HepG2 (cell line): ENCODE data around the gene GPR15. TPM values are rescaled to one million over a fixed set of nuclear protein-coding genes. Genes with fewer than 3 reads are reported as not detected.

ENCODE experiments used
- ATAC-seq: fragments of 200-7000 bp; cut with Tn5 transposase; 3 replicates; pipeline ENCODE4 v1.9.1; 2020; ENCODE audit warnings: mild to moderate bottlenecking, moderate library complexity
- BruUV-seq: library from RNA; stranded (reverse); fragments of 400-500 nt; replicated peaks from 2 replicates; lab custom pipeline; 2021; lab: Mats Ljungman, UMichigan
- CTCF ChIA-PET: fragments of 300-600 bp; formaldehyde crosslinking; extraction: SDS; loops from one replicate; lab custom pipeline; 2021; ENCODE audit warnings: low total read pairs, inconsistent platforms, low intra/inter-chr PET ratio; lab: Yijun Ruan, JAX
- POLR2A ChIA-PET: fragments of 350-600 bp; sonication (Branson Sonifier 250); formaldehyde crosslinking; loops from one replicate; lab custom pipeline; 2020; ENCODE audit warnings: antibody characterized with exemption, inconsistent platforms; lab: Yijun Ruan, JAX
- DNase-seq: peaks from one replicate; pipeline ENCODE4 v3.0.0-alpha.2; 2015; ENCODE audit warnings: low spot score
- FAIRE-seq: peaks from 3 replicates; lab custom pipeline; 2011; peaks lifted over from hg19 to GRCh38; lab: Jason Lieb, UNC
- H2AFZ ChIP-seq: one replicate; pipeline ENCODE4 v1.6.1; 2011; ENCODE audit warnings: low read length, inconsistent platforms
- H3K27ac ChIP-seq: fragments of 300-600 bp; 3 replicates; pipeline ENCODE4 v1.8.0; 2011; ENCODE audit warnings: mixed run types, mild to moderate bottlenecking, mixed read lengths, low read length, inconsistent platforms; ENCODE audit not compliant: insufficient read depth; ENCODE audit errors: extremely low read length
- H3K27me3 ChIP-seq, 2 experiments: fragments of 200-600 bp in 1 of 2; 2 replicates in 1 of 2; 3 replicates in 1 of 2; pipeline versions ENCODE4 v1.6.0 to v1.8.0; 2011; ENCODE audit warnings: low read length in 2 of 2, mild to moderate bottlenecking in 2 of 2, moderate library complexity in 2 of 2, inconsistent platforms in 1 of 2; ENCODE audit not compliant: insufficient read depth in 2 of 2, control insufficient read depth in 1 of 2
- H3K36me3 ChIP-seq, 2 experiments: fragments of 200-600 bp in 1 of 2; replicated peaks in 1 of 2; 2 replicates in 1 of 2; 3 replicates in 1 of 2; pipeline versions ENCODE4 v1.5.1 to v1.8.0; 2011; ENCODE audit warnings: low read length in 2 of 2, inconsistent platforms in 1 of 2; ENCODE audit not compliant: insufficient read depth in 2 of 2, control insufficient read depth in 1 of 2
- H3K4me1 ChIP-seq: 2 replicates; pipeline ENCODE4 v1.5.1; 2012; ENCODE audit warnings: low read length, inconsistent platforms; ENCODE audit not compliant: insufficient read depth
- H3K4me2 ChIP-seq: 2 replicates; pipeline ENCODE4 v1.6.0; 2011; ENCODE audit warnings: low read depth, low read length, inconsistent platforms
- H3K4me3 ChIP-seq, 3 experiments: fragments of 200-600 bp in 1 of 3; sonication (generic), shearing (Covaris generic) in 1 of 3; replicated peaks in 1 of 3; 2 replicates each; pipeline ENCODE4 v1.5.1; 2011 to 2016; ENCODE audit warnings: low read length in 3 of 3, inconsistent platforms in 2 of 3, low read depth in 2 of 3, mild to moderate bottlenecking in 2 of 3, control low read depth in 1 of 3, mixed read lengths in 1 of 3; ENCODE audit not compliant: insufficient read depth in 1 of 3
- H3K79me2 ChIP-seq: one replicate; pipeline ENCODE4 v1.6.1; 2011; ENCODE audit warnings: low read length, inconsistent platforms; ENCODE audit not compliant: insufficient read depth
- H3K9ac ChIP-seq: 2 replicates; pipeline ENCODE4 v1.6.0; 2011; ENCODE audit warnings: mild to moderate bottlenecking, low read depth, low read length, inconsistent platforms; ENCODE audit not compliant: insufficient read depth
- H3K9me3 ChIP-seq: 2 replicates; pipeline ENCODE4 v1.5.1; 2012; ENCODE audit warnings: mild to moderate bottlenecking, low read length
- H4K20me1 ChIP-seq: 2 replicates; pipeline ENCODE4 v1.6.0; 2011; ENCODE audit warnings: inconsistent platforms, mild to moderate bottlenecking, low read length, moderate library complexity; ENCODE audit not compliant: insufficient read depth
- PAF1 ChIP-seq: IDR thresholded peaks from 2 replicates; pipeline ENCODE4 v1.6.1; 2016; ENCODE audit warnings: missing genetic modification reagents, missing compliant biosample characterization
- POGK ChIP-seq: sonication (generic); formaldehyde crosslinking; conservative IDR thresholded peaks from 2 replicates; pipeline ENCODE4 v1.8.0; 2022; ENCODE audit warnings: mild to moderate bottlenecking, moderate library complexity, missing genetic modification reagents
- SMARCE1 ChIP-seq: fragments of 450-650 bp; IDR thresholded peaks from 2 replicates; pipeline ENCODE4 v1.6.1; 2017; ENCODE audit warnings: borderline replicate concordance
- ZNF432 ChIP-seq: sonication (generic); formaldehyde crosslinking; IDR thresholded peaks from 2 replicates; pipeline ENCODE4 v1.5.0; 2020; ENCODE audit warnings: missing genetic modification reagents, mild to moderate bottlenecking, borderline replicate concordance
- ZNF512B ChIP-seq: sonication (generic); formaldehyde crosslinking; IDR thresholded peaks from 2 replicates; pipeline ENCODE4 v1.5.1; 2020; ENCODE audit warnings: missing genetic modification reagents, mild to moderate bottlenecking, borderline replicate concordance
- ZSCAN12 ChIP-seq: sonication (generic); formaldehyde crosslinking; IDR thresholded peaks from 2 replicates; pipeline ENCODE4 v1.9.0; 2021; ENCODE audit warnings: mild to moderate bottlenecking, missing genetic modification reagents
- WGBS: methylation state at CpG from one replicate; pipeline ENCODE4 v1.1.6; 2017; ENCODE audit warnings: low lambda C conversion rate; 5-methylcytosine and 5-hydroxymethylcytosine counted together
- in situ Hi-C: cut with HindIII; loops from 2 replicates; pipeline ENCODE4 v1.10.0; 2017; ENCODE audit warnings: low pct_unique_long_range_greater_than_20kb; ENCODE audit not compliant: extremely low pct_ligation_motif_present
- intact Hi-C: fragments of 100-400 bp; cut with micrococcal nuclease; formaldehyde crosslinking; loops from one replicate; pipeline ENCODE4 v1.10.0; 2022; ENCODE audit not compliant: unreplicated experiment
- polyA plus RNA-seq, 8 experiments: library from polyadenylated mRNA; depleted of rRNA in 3 of 8; stranded (reverse) in 7 of 8; unstranded in 1 of 8; fragments of >200 nt; fragmentation: Illumina TruSeq in 4 of 8; extraction: Trizol in 4 of 8; gene quantifications; 2 replicates each; pipeline versions ENCODE4 v1.2.1 to v1.2.3, GENCODE V29; 2011 to 2016; ENCODE audit warnings: low read depth in 4 of 8, missing spikeins in 1 of 8, mixed read lengths in 1 of 8; ENCODE audit not compliant: insufficient read depth in 1 of 8
- total RNA-seq, 5 experiments: library from RNA; depleted of rRNA; stranded (reverse); fragments of >200 nt; fragmentation: Illumina TruSeq; extraction: Trizol; gene quantifications; 2 replicates each; pipeline ENCODE4 v1.2.3, GENCODE V29; 2016; ENCODE audit warnings: low read depth in 1 of 5

GPR15 gene
- total and polyA plus RNA-seq, 2 of the 13 experiments (the other 11 are each of a cell fraction or from before 2014, with no cell fraction given) = not detected

GRCh38 chr3:98508582-98508981, 23.2 kb upstream of the GPR15 start:
- no peak for ATAC-seq
- no peak for FAIRE-seq
- Histone ChIP-seq H3K4me2 (no peak overlapping the region), H3K27me3 (no peaks in the 10 kb centered on the region), H3K4me1 (no peaks in the 10 kb centered on the region), H2AFZ (no peak overlapping the region), H4K20me1 (no peaks in the 10 kb centered on the region), H3K79me2 (no peaks in the 10 kb centered on the region), H3K4me3 (no peak overlapping the region), H3K27ac (no peak overlapping the region), H3K9ac (no peak overlapping the region), H3K36me3 (no peaks in the 10 kb centered on the region), H3K9me3 (no peaks in the 10 kb centered on the region)
- in situ Hi-C loops = no loop called here
- BruUV-seq = no TSS peak
- 95% methylated on average over 2 of the region's 2 CpGs for WGBS
- no peak for TF ChIP-seq PAF1 (CRISPR knock-in tag)
- CTCF ChIA-PET = no interaction called here
- intact Hi-C loops = no loop called here
- POLR2A ChIA-PET = no interaction called here
- DNase-seq = no peak

GRCh38 chr3:98512576-98512975, 19.2 kb upstream of the GPR15 start:
- TF ChIP-seq ZNF432 (CRISPR knock-in tag) = no peak
- TF ChIP-seq POGK (CRISPR knock-in tag) = no peak
- no peak for TF ChIP-seq ZSCAN12 (CRISPR knock-in tag)
- no peak for TF ChIP-seq ZNF512B (CRISPR knock-in tag)
- no peak for TF ChIP-seq SMARCE1
- Histone ChIP-seq H3K4me2 (no peak overlapping the region), H2AFZ (no peak overlapping the region), H3K4me1 (no peaks in the 10 kb centered on the region), H3K27ac (no peak overlapping the region), H4K20me1 (no peaks in the 10 kb centered on the region), H3K79me2 (no peaks in the 10 kb centered on the region), H3K4me3 (no peak overlapping the region), H3K9me3 (no peaks in the 10 kb centered on the region), H3K9ac (no peak overlapping the region), H3K27me3 (no peaks in the 10 kb centered on the region), H3K36me3 (peaks cover 2 to 13% of the 10 kb centered on the region in 2 experiments; a peak in 3 of 5 replicates)
- intact Hi-C loops (no loop called here), in situ Hi-C loops (no loop called here)
- no peak for ATAC-seq
- DNase-seq = no peak
- 96% methylated on average over 4 of the region's 4 CpGs for WGBS
- BruUV-seq = no TSS peak
- no peak for FAIRE-seq
- ChIA-PET POLR2A (interaction anchor here (1.1 kb wide), 1 partner anchor 10 kb away, joined by 3 read pairs; the partner anchor contains the start of gene CLDND1), CTCF (no interaction called here)
